Stimulated activated CD8-positive, alpha-beta memory T cell treated with anti-CD3 and anti-CD28 coated beads, Interleukin-4, amount 100 ng/mL, for 24 hours (primary cell): ENCODE measurements around the gene UBE3D.
"Not testable (repeated sequence)": the region's sequence is repeated elsewhere in the genome, so short reads cannot be mapped to it uniquely, and the experiment has no call there.

Source experiments
- DNase-seq: peaks from one replicate; pipeline ENCODE4 v3.0.0-alpha.2; 2020; ENCODE audit warnings: low read depth

The UBE3D gene

GRCh38 chr6:82914511-82914910, 151.1 kb downstream of the UBE3D start:
- DNase-seq: no peak

- DNase-seq: no peak
These were observed 154.8 kb downstream of the UBE3D start for GRCh38 chr6:82910820-82911219.

GRCh38 chr6:82910395-82910794, 155.2 kb downstream of the UBE3D start:
- DNase-seq: no peak

GRCh38 chr6:82909551-82909950, 156.1 kb downstream of the UBE3D start:
- DNase-seq: no peak

- DNase-seq: no peak
These were observed 157.0 kb downstream of the UBE3D start for GRCh38 chr6:82908661-82909060.

- DNase-seq: no peak
These were observed 158.7 kb downstream of the UBE3D start for GRCh38 chr6:82906951-82907350.

GRCh38 chr6:82906489-82906888, 159.2 kb downstream of the UBE3D start:
- no peak for DNase-seq

- DNase-seq: no peak
These were observed 160.8 kb downstream of the UBE3D start for GRCh38 chr6:82904860-82905259.

GRCh38 chr6:82904257-82904656, 161.4 kb downstream of the UBE3D start:
- no peak for DNase-seq

GRCh38 chr6:82902290-82902689, 163.4 kb downstream of the UBE3D start:
- no peak for DNase-seq

GRCh38 chr6:82894653-82895259, 170.9 kb downstream of the UBE3D start:
- no peak for DNase-seq

- no peak for DNase-seq
These were observed 171.6 kb downstream of the UBE3D start for GRCh38 chr6:82893889-82894652.

- DNase-seq: not testable (repeated sequence)
These were observed 174.1 kb downstream of the UBE3D start for GRCh38 chr6:82891503-82891902.

- DNase-seq: no peak
These were observed 174.6 kb downstream of the UBE3D start for GRCh38 chr6:82891076-82891475.

- no peak for DNase-seq
These were observed 175.4 kb downstream of the UBE3D start for GRCh38 chr6:82890240-82890639.

GRCh38 chr6:82889143-82889542, 176.5 kb downstream of the UBE3D start:
- DNase-seq: no peak

- DNase-seq: no peak
These were observed 183.1 kb downstream of the UBE3D start for GRCh38 chr6:82882363-82883023.

GRCh38 chr6:82881519-82881918, 184.1 kb downstream of the UBE3D start:
- no peak for DNase-seq

- no peak for DNase-seq
These were observed 186.8 kb downstream of the UBE3D start for GRCh38 chr6:82878812-82879211.

GRCh38 chr6:82877213-82878195, 188.1 kb downstream of the UBE3D start:
- DNase-seq: no peak

GRCh38 chr6:82875573-82876185, 190.0 kb downstream of the UBE3D start:
- DNase-seq: no peak

- no peak for DNase-seq
These were observed 190.8 kb downstream of the UBE3D start for GRCh38 chr6:82874867-82875266.
